CD4-positive, alpha-beta T cell (primary cell): Measurements from ENCODE around the gene JAK1. TPM values are rescaled to one million over a fixed set of nuclear protein-coding genes. Genes with fewer than 3 reads are reported as not detected.

Experiments used
- ATAC-seq: fragments of 200-7000 bp; cut with Tn5 transposase; one replicate; pipeline ENCODE4 v1.10.0; 2022; ENCODE audit warnings: mild to moderate bottlenecking; ENCODE audit not compliant: poor library complexity
- CTCF ChIA-PET: fragments of 350-600 bp; sonication (Branson Sonifier 250); formaldehyde crosslinking; loops from one replicate; lab custom pipeline; 2021; ENCODE audit warnings: antibody characterized with exemption, inconsistent platforms; lab: Charles Lee
- POLR2A ChIA-PET: fragments of 350-600 bp; sonication (Branson Sonifier 250); formaldehyde crosslinking; loops from one replicate; lab custom pipeline; 2021; ENCODE audit warnings: antibody characterized with exemption, inconsistent platforms; lab: Charles Lee
- DNase-seq, 14 experiments: peaks; one replicate each; pipeline ENCODE4 v3.0.0-alpha.2; 2013 to 2020; ENCODE audit warnings: mixed read lengths in 2 of 14
- H3K27ac ChIP-seq, 2 donors: one replicate each; pipeline versions ENCODE4 v1.5.1 to v1.7.0; 2013; ENCODE audit warnings: low read length in 2 of 2, low read depth in 1 of 2, mild to moderate bottlenecking in 1 of 2
- H3K27me3 ChIP-seq, 2 experiments: 1 replicate in 1 of 2; 2 replicates in 1 of 2; pipeline versions ENCODE4 v1.6.1 to v1.7.0; 2013; ENCODE audit warnings: low read length in 2 of 2, control low read depth in 1 of 2, mild to moderate bottlenecking in 1 of 2, moderate library complexity in 1 of 2; ENCODE audit not compliant: insufficient read depth in 2 of 2, control insufficient read depth in 1 of 2
- H3K36me3 ChIP-seq: one replicate; pipeline ENCODE4 v1.6.1; 2013; ENCODE audit warnings: low read length, control low read depth; ENCODE audit not compliant: insufficient read depth
- H3K4me1 ChIP-seq: one replicate; pipeline ENCODE4 v1.6.1; 2013; ENCODE audit warnings: low read length, control low read depth; ENCODE audit not compliant: insufficient read depth
- H3K4me3 ChIP-seq: one replicate; pipeline ENCODE4 v1.5.1; 2013; ENCODE audit warnings: mild to moderate bottlenecking, low read length, moderate library complexity
- H3K9me3 ChIP-seq, 2 experiments: 1 replicate in 1 of 2; 2 replicates in 1 of 2; pipeline versions ENCODE4 v1.6.1 to v1.7.0; 2013; ENCODE audit warnings: low read length in 2 of 2, mild to moderate bottlenecking in 2 of 2, control low read depth in 1 of 2, moderate library complexity in 1 of 2; ENCODE audit not compliant: control insufficient read depth in 1 of 2, insufficient read depth in 1 of 2
- H3K27ac Mint-ChIP-seq: one replicate; pipeline ENCODE4 v1.8.0; 2020; ENCODE audit warnings: mixed read lengths
- H3K27me3 Mint-ChIP-seq: one replicate; pipeline ENCODE4 v1.8.0; 2021; ENCODE audit warnings: mixed read lengths
- H3K36me3 Mint-ChIP-seq: one replicate; pipeline ENCODE4 v1.8.0; 2021; ENCODE audit warnings: low read depth, mixed read lengths
- H3K4me1 Mint-ChIP-seq: one replicate; pipeline ENCODE4 v1.8.0; 2021; ENCODE audit warnings: low read depth, mixed read lengths
- H3K4me3 Mint-ChIP-seq: one replicate; pipeline ENCODE4 v1.8.0; 2020; ENCODE audit warnings: mild to moderate bottlenecking, mixed read lengths
- H3K9me3 Mint-ChIP-seq: one replicate; pipeline ENCODE4 v1.8.0; 2020; ENCODE audit warnings: mixed read lengths
- intact Hi-C, 2 experiments: fragments of 100-400 bp; cut with DNase I in 1 of 2; cut with micrococcal nuclease in 1 of 2; formaldehyde crosslinking; loops; one replicate each; pipeline versions ENCODE4 v1.15.1 to v1.9.0; 2023 to 2025; cut with DNase I, micrococcal nuclease
- total RNA-seq, 174 experiments: library from RNA in 2 of 174; stranded (reverse) in 2 of 174; gene quantifications; one replicate each; pipeline ENCODE4 v1.2.3 and lab custom pipeline; 2021 to 2026
- TF ChIP-seq, protein P1 (sequence below): fragments of 200-600 bp; IDR thresholded peaks from one replicate; pipeline ENCODE4 v1.8.0; 2022; ENCODE audit warnings: antibody characterized with exemption, mild to moderate bottlenecking

Gene JAK1
- total RNA-seq, 2 experiments from 2014 or later = 240 to 252 TPM

DNA sequence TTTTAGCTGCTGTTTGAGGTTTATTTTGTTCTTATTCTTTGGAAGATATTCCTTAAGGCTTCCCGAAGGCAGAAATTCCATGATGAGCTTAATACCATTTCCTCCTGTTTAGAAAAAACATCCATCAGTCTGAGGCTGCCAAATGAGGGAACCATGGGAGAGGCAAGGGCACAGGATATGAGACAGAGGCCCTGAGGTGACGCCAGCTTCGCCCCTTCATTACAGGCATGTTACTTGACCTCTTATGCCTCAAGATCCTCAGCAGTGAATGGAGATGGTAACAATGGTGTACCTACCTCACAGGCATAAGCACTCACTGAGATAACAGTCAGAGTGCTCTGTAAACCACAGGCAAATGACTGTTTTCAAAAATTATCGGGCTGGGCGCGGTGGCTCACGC lies 127.9 kb downstream of the JAK1 start:
- Mint-ChIP-seq H3K4me3 (no peak overlapping the region), H3K9me3 (no peaks in the 10 kb centered on the region), H3K27me3 (no peaks in the 10 kb centered on the region), H3K27ac (no peak overlapping the region), H3K4me1 (no peaks in the 10 kb centered on the region), H3K36me3 (peaks cover 95% of the 10 kb centered on the region)
- ChIA-PET POLR2A (interaction anchor here (1.7 kb wide), 1 partner anchor 39 kb away, joined by 4 read pairs; no protein-coding TSS in a partner anchor), CTCF (interaction anchor here (0.6 kb wide), 1 partner anchor 444 kb away, joined by 3 read pairs; no protein-coding TSS in a partner anchor)
- Histone ChIP-seq H3K27ac (no peak overlapping the region), H3K36me3 (peaks cover 95% of the 10 kb centered on the region), H3K9me3 (no peaks in the 10 kb centered on the region), H3K4me1 (no peaks in the 10 kb centered on the region), H3K4me3 (no peak overlapping the region), H3K27me3 (no peaks in the 10 kb centered on the region)
- intact Hi-C loops = no loop called here
- DNase-seq = peak in 1 of 14 experiments; percentile 3
- no peak for ATAC-seq
- TF ChIP-seq, protein P1, sequence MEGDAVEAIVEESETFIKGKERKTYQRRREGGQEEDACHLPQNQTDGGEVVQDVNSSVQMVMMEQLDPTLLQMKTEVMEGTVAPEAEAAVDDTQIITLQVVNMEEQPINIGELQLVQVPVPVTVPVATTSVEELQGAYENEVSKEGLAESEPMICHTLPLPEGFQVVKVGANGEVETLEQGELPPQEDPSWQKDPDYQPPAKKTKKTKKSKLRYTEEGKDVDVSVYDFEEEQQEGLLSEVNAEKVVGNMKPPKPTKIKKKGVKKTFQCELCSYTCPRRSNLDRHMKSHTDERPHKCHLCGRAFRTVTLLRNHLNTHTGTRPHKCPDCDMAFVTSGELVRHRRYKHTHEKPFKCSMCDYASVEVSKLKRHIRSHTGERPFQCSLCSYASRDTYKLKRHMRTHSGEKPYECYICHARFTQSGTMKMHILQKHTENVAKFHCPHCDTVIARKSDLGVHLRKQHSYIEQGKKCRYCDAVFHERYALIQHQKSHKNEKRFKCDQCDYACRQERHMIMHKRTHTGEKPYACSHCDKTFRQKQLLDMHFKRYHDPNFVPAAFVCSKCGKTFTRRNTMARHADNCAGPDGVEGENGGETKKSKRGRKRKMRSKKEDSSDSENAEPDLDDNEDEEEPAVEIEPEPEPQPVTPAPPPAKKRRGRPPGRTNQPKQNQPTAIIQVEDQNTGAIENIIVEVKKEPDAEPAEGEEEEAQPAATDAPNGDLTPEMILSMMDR = no peak

DNA sequence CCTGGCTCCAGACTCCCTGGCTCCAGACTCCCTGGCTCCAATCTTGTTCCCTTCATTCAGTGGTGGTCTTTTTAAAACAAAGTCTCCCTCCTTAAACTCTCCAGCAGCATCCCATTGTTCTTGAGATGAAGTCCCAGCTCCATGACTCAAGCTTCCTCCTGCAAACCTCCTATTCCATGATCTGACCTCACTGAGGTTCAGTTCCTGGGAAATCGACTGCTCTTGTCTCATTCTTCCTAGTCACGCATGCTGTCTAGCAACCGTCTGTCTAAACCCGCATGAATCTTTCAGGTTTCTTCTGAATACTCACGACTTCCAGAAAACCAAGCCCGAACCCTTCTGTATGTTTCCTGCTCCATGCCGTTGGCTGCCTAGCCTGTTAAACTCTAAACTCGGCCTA lies 129.5 kb downstream of the JAK1 start:
- Histone ChIP-seq H3K4me1 (no peaks in the 10 kb centered on the region), H3K27me3 (no peaks in the 10 kb centered on the region), H3K4me3 (no peak overlapping the region), H3K27ac (no peak overlapping the region), H3K36me3 (peaks cover 86% of the 10 kb centered on the region), H3K9me3 (no peaks in the 10 kb centered on the region)
- DNase-seq (no peak), ATAC-seq (no peak)
- no peak overlapping the region for H3K27ac Mint-ChIP-seq
- H3K27me3 Mint-ChIP-seq = no peaks in the 10 kb centered on the region
- H3K4me1 Mint-ChIP-seq = no peaks in the 10 kb centered on the region
- CTCF ChIA-PET = no interaction called here
- no peaks in the 10 kb centered on the region for H3K9me3 Mint-ChIP-seq
- peaks cover 96% of the 10 kb centered on the region for H3K36me3 Mint-ChIP-seq
- no peak overlapping the region for H3K4me3 Mint-ChIP-seq
- TF ChIP-seq, protein P1 = no peak
- intact Hi-C loops = no loop called here
- POLR2A ChIA-PET = no interaction called here

DNA sequence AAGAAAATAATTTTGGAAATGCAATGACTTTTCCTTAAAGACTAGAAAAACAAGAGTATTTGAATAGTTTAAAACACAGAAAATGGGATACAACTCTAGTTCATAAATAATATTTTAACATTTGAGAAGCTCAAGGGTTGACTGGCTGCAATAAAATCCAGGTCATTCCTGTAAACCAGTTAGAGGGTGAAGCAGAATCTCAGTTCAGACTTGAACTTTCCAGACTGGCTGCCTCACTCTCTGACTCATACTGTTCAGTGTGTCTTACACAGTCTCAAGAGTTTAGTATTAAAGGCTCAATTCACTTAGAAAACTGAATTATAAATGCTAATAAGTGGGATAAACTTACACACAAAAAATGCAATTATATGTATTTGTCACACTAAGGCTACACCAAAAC lies 131.6 kb downstream of the JAK1 start:
- Mint-ChIP-seq H3K4me1 (peaks cover 9% of the 10 kb centered on the region), H3K4me3 (no peak overlapping the region), H3K27me3 (no peaks in the 10 kb centered on the region), H3K9me3 (no peaks in the 10 kb centered on the region), H3K27ac (no peak overlapping the region), H3K36me3 (peaks cover 79% of the 10 kb centered on the region)
- Histone ChIP-seq H3K4me3 (no peak overlapping the region), H3K4me1 (no peaks in the 10 kb centered on the region), H3K36me3 (peaks cover 65% of the 10 kb centered on the region), H3K27ac (no peak overlapping the region), H3K27me3 (no peaks in the 10 kb centered on the region), H3K9me3 (no peaks in the 10 kb centered on the region)
- intact Hi-C loops = no loop called here
- DNase-seq (no peak), ATAC-seq (no peak)
- POLR2A ChIA-PET = no interaction called here
- TF ChIP-seq, protein P1 = no peak
- CTCF ChIA-PET = interaction anchor here (1.6 kb wide), 1 partner anchor 10 kb away, joined by 3 read pairs; no protein-coding TSS in a partner anchor
